Panc1 (cell line): ENCODE data around the gene HOXA11.

Experiments used
- POLR2AphosphoS5 ChIP-seq: IDR thresholded peaks from 2 replicates; pipeline ENCODE4 v1.6.1; 2012; ENCODE audit warnings: mild to moderate bottlenecking, low read depth, low read length, moderate library complexity
- TCF7L2 ChIP-seq: IDR thresholded peaks from 2 replicates; pipeline ENCODE4 v1.6.1; 2011; ENCODE audit warnings: mild to moderate bottlenecking, low read depth, low read length, inconsistent platforms
- TF ChIP-seq, protein P1 (sequence below): fragments of 450-650 bp; IDR thresholded peaks from 2 replicates; pipeline ENCODE4 v1.5.1; 2017; ENCODE audit warnings: mild to moderate bottlenecking
- TF ChIP-seq, protein P2 (sequence below), 2 experiments: IDR thresholded peaks; 2 replicates each; pipeline ENCODE4 v1.6.1; 2011 to 2012; ENCODE audit warnings: low read depth in 2 of 2, control low read depth in 1 of 2, low read length in 1 of 2, mild to moderate bottlenecking in 1 of 2, moderate library complexity in 1 of 2; ENCODE audit not compliant: insufficient read depth in 1 of 2

DNA sequence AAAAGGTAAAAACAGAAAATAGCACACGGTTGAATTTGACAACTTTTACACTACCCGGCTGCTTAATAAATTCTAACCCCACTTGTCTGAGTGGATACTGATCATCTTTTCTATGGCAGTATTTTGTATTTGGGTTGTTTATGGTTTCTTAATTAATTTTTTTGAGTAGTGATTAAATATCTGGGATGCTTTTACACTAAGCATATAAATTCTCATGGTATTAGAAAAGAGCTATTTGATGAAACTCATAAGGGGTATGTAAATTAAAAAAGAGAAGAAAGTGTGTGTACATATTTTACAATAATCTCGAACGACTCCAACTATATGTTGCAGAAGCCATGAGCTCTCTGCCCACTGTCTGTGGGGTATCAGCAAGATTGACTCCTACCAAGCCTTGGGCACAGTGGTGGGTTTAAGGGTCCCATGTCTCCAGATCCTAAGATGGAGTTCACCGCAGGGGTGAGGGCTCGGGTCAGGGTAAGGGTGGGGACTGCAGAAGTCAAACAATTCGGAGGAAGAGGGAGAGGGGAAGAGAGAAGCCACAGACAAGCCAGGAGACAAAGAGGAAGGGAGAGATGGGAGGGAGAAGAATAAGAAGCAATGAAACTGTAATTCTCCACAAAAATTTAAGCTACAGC, 22.4 kb upstream of the HOXA11 start:
- TF ChIP-seq, protein P1, sequence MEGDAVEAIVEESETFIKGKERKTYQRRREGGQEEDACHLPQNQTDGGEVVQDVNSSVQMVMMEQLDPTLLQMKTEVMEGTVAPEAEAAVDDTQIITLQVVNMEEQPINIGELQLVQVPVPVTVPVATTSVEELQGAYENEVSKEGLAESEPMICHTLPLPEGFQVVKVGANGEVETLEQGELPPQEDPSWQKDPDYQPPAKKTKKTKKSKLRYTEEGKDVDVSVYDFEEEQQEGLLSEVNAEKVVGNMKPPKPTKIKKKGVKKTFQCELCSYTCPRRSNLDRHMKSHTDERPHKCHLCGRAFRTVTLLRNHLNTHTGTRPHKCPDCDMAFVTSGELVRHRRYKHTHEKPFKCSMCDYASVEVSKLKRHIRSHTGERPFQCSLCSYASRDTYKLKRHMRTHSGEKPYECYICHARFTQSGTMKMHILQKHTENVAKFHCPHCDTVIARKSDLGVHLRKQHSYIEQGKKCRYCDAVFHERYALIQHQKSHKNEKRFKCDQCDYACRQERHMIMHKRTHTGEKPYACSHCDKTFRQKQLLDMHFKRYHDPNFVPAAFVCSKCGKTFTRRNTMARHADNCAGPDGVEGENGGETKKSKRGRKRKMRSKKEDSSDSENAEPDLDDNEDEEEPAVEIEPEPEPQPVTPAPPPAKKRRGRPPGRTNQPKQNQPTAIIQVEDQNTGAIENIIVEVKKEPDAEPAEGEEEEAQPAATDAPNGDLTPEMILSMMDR, result no peak
- TF ChIP-seq TCF7L2, result no peak
- no peak for TF ChIP-seq POLR2AphosphoS5
- TF ChIP-seq, protein P2, sequence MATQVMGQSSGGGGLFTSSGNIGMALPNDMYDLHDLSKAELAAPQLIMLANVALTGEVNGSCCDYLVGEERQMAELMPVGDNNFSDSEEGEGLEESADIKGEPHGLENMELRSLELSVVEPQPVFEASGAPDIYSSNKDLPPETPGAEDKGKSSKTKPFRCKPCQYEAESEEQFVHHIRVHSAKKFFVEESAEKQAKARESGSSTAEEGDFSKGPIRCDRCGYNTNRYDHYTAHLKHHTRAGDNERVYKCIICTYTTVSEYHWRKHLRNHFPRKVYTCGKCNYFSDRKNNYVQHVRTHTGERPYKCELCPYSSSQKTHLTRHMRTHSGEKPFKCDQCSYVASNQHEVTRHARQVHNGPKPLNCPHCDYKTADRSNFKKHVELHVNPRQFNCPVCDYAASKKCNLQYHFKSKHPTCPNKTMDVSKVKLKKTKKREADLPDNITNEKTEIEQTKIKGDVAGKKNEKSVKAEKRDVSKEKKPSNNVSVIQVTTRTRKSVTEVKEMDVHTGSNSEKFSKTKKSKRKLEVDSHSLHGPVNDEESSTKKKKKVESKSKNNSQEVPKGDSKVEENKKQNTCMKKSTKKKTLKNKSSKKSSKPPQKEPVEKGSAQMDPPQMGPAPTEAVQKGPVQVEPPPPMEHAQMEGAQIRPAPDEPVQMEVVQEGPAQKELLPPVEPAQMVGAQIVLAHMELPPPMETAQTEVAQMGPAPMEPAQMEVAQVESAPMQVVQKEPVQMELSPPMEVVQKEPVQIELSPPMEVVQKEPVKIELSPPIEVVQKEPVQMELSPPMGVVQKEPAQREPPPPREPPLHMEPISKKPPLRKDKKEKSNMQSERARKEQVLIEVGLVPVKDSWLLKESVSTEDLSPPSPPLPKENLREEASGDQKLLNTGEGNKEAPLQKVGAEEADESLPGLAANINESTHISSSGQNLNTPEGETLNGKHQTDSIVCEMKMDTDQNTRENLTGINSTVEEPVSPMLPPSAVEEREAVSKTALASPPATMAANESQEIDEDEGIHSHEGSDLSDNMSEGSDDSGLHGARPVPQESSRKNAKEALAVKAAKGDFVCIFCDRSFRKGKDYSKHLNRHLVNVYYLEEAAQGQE (IDR thresholded peaks at IDR 0.05; ENCODE audit: insufficient read depth in 1 of 2, low read depth in 2 of 2, low read length in 1 of 2), result no peak
